Epithelial cell of esophagus (primary cell): ENCODE measurements around the gene COL20A1.

ENCODE experiments used
- DNase-seq: peaks from one replicate; pipeline ENCODE4 v3.0.0; 2010; ENCODE audit warnings: low read depth
- H3K4me3 ChIP-seq: 2 replicates; pipeline ENCODE4 v1.5.1; 2011; ENCODE audit warnings: mild to moderate bottlenecking, low read length, control low read depth
- CTCF ChIP-seq: IDR thresholded peaks from 2 replicates; pipeline ENCODE4 v1.5.1; 2011; ENCODE audit warnings: low read depth, mild to moderate bottlenecking, low read length, control low read depth, inconsistent platforms; ENCODE audit not compliant: insufficient read depth; ENCODE audit errors: missing control alignments

Gene COL20A1

GRCh38 chr20:63326314-63327230, 33.6 kb downstream of the COL20A1 start:
- TF ChIP-seq CTCF, result no peak
- no peak for DNase-seq

GRCh38 chr20:63327231-63327745, 34.3 kb downstream of the COL20A1 start:
- no peak for TF ChIP-seq CTCF
- no peak for DNase-seq
- H3K4me3 ChIP-seq, result no peak overlapping the region

More at GRCh38 chr20:63326314-63327230, 33.6 kb downstream of the COL20A1 start:
- H3K4me3 ChIP-seq, result no peak overlapping the region

GRCh38 chr20:63328026-63328700, 35.2 kb downstream of the COL20A1 start:
- no peak for DNase-seq
- no peak for TF ChIP-seq CTCF
- no peak overlapping the region for H3K4me3 ChIP-seq

- DNase-seq, result no peak
- H3K4me3 ChIP-seq, result no peak overlapping the region
- TF ChIP-seq CTCF, result no peak
Observed at GRCh38 chr20:63328718-63329275, 35.8 kb downstream of the COL20A1 start.

GRCh38 chr20:63329331-63330083, 36.5 kb downstream of the COL20A1 start:
- TF ChIP-seq CTCF, result no peak
- no peak overlapping the region for H3K4me3 ChIP-seq
- no peak for DNase-seq

- no peak for DNase-seq
- H3K4me3 ChIP-seq, result no peak overlapping the region
- no peak for TF ChIP-seq CTCF
Observed at GRCh38 chr20:63330084-63330760, 37.2 kb downstream of the COL20A1 start.
